AG04450 (cell line): ENCODE results near the gene SNED1. TPM values are rescaled to one million over a fixed set of nuclear protein-coding genes. Genes with fewer than 3 reads are reported as not detected.
"Not testable (repeated sequence)": the region's sequence is repeated elsewhere in the genome, so short reads cannot be mapped to it uniquely, and the experiment has no call there.

Experiments
- CTCF ChIA-PET: fragments of 300-600, 350-600 bp; formaldehyde crosslinking; extraction: SDS; loops from one replicate; lab custom pipeline; 2022; ENCODE audit warnings: antibody characterized with exemption, inconsistent platforms; lab: Charles Lee
- POLR2A ChIA-PET: fragments of 350-600 bp; formaldehyde crosslinking; extraction: SDS; loops from one replicate; lab custom pipeline; 2021; ENCODE audit warnings: antibody characterized with exemption, inconsistent platforms; lab: Yijun Ruan, JAX
- DNase-seq: peaks from one replicate; pipeline ENCODE4 v3.0.0-alpha.2; 2011; ENCODE audit warnings: low read depth, low spot score
- H3K27ac ChIP-seq: one replicate; pipeline ENCODE4 v1.5.1; 2012; ENCODE audit warnings: low read depth, low read length, control low read depth
- H3K27me3 ChIP-seq: one replicate; pipeline ENCODE4 v1.6.0; 2012; ENCODE audit warnings: low read length; ENCODE audit not compliant: control insufficient read depth, insufficient read depth
- H3K4me3 ChIP-seq: 2 replicates; pipeline ENCODE4 v1.5.1; 2011; ENCODE audit warnings: mild to moderate bottlenecking, low read depth, low read length, control low read depth
- H3K9me3 ChIP-seq: 2 replicates; pipeline ENCODE4 v1.5.1; 2012; ENCODE audit warnings: low read length; ENCODE audit not compliant: control insufficient read depth, insufficient read depth
- CTCF ChIP-seq: IDR thresholded peaks from 2 replicates; pipeline ENCODE4 v1.5.1; 2011; ENCODE audit warnings: low read depth, low read length, control low read depth, inconsistent platforms
- polyA plus RNA-seq: library from polyadenylated mRNA; depleted of rRNA; stranded (reverse); fragments of >200 nt; gene quantifications from 2 replicates; pipeline ENCODE4 v1.2.3, GENCODE V29; 2011

SNED1 gene
- polyA plus RNA-seq, 1 experiment = 1.6 TPM

GRCh38 chr2:241091201-241091600, 92.8 kb downstream of the SNED1 start:
- no peak overlapping the region for H3K27ac ChIP-seq
- TF ChIP-seq CTCF = no peak

GRCh38 chr2:241091734-241092445, 93.5 kb downstream of the SNED1 start:
- ChIA-PET CTCF (interaction anchor here (1.6 kb wide), 1 partner anchor 13 kb away, joined by 3 read pairs; no protein-coding TSS in a partner anchor), POLR2A (no interaction called here)
- TF ChIP-seq CTCF = no peak
- no peak for DNase-seq
- Histone ChIP-seq H3K4me3 (no peak overlapping the region), H3K27ac (no peak overlapping the region), H3K9me3 (no peaks in the 10 kb centered on the region; the same call in 1 of the 2 replicates), H3K27me3 (no peaks in the 10 kb centered on the region)

More at GRCh38 chr2:241091201-241091600, 92.8 kb downstream of the SNED1 start:
- CTCF ChIA-PET = no interaction called here
- POLR2A ChIA-PET = no interaction called here
- no peak for DNase-seq
- no peaks in the 10 kb centered on the region for H3K27me3 ChIP-seq
- no peaks in the 10 kb centered on the region; the same call in 1 of the 2 replicates for H3K9me3 ChIP-seq
- H3K4me3 ChIP-seq = no peak overlapping the region

GRCh38 chr2:241092677-241093076, 94.3 kb downstream of the SNED1 start:
- ChIA-PET CTCF (interaction anchor here (1.6 kb wide), 1 partner anchor 14 kb away, joined by 3 read pairs; no protein-coding TSS in a partner anchor), POLR2A (no interaction called here)
- H3K27ac ChIP-seq = no peak overlapping the region
- TF ChIP-seq CTCF = no peak
- H3K9me3 ChIP-seq = no peaks in the 10 kb centered on the region
- H3K4me3 ChIP-seq = no peak overlapping the region
- no peak for DNase-seq
- no peaks in the 10 kb centered on the region for H3K27me3 ChIP-seq

GRCh38 chr2:241093133-241093781, 94.8 kb downstream of the SNED1 start:
- H3K4me3 ChIP-seq, H3K27me3 ChIP-seq, DNase-seq, POLR2A ChIA-PET, H3K9me3 ChIP-seq, H3K27ac ChIP-seq: not testable (repeated sequence)
- CTCF ChIA-PET = interaction anchor here (1.6 kb wide), 1 partner anchor 14 kb away, joined by 3 read pairs; no protein-coding TSS in a partner anchor

GRCh38 chr2:241094172-241094571, 95.8 kb downstream of the SNED1 start:
- no peak for TF ChIP-seq CTCF
- Histone ChIP-seq H3K4me3 (no peak overlapping the region), H3K27me3 (no peaks in the 10 kb centered on the region), H3K27ac (peak overlapping the region; percentile 11), H3K9me3 (no peaks in the 10 kb centered on the region)
- CTCF ChIA-PET = no interaction called here
- no peak for DNase-seq
- POLR2A ChIA-PET = no interaction called here
